Activated effector memory CD4-positive, alpha-beta T cell treated with anti-CD3 and anti-CD28 coated beads, Interleukin-2, amount 50 U/mL, for 16 hours (primary cell): ENCODE measurements around the gene MYO1F.
"Not testable (repeated sequence)": the region's sequence is repeated elsewhere in the genome, so short reads cannot be mapped to it uniquely, and the experiment has no call there.

Source experiments
- DNase-seq: peaks from one replicate; pipeline ENCODE4 v3.0.0-alpha.2; 2020

MYO1F gene

GRCh38 chr19:8596168-8596567, 18.9 kb upstream of the MYO1F start:
- DNase-seq, result no peak

- DNase-seq, result no peak
Measured at GRCh38 chr19:8595651-8596050, 18.4 kb upstream of the MYO1F start.

- no peak for DNase-seq
Measured at GRCh38 chr19:8593931-8594330, 16.7 kb upstream of the MYO1F start.

- DNase-seq, result peak; percentile 95
Measured at GRCh38 chr19:8592231-8593009, 15.2 kb upstream of the MYO1F start.

- DNase-seq, result no peak
Measured at GRCh38 chr19:8589177-8589714, 12.0 kb upstream of the MYO1F start.

GRCh38 chr19:8585894-8586750, 8.9 kb upstream of the MYO1F start:
- DNase-seq, result peak; percentile 90

- DNase-seq, result no peak
Measured at GRCh38 chr19:8584965-8585893, 8.0 kb upstream of the MYO1F start.

GRCh38 chr19:8580710-8581281, 3.6 kb upstream of the MYO1F start:
- DNase-seq, result peak; percentile 94

GRCh38 chr19:8578642-8579265, 1.5 kb upstream of the MYO1F start:
- peak; percentile 94 for DNase-seq

GRCh38 chr19:8577741-8578140, 499 bp upstream of the MYO1F start:
- DNase-seq, result no peak

GRCh38 chr19:8576273-8576993, 809 bp downstream of the MYO1F start:
- peak; percentile 71 for DNase-seq

GRCh38 chr19:8575467-8575997, 1.7 kb downstream of the MYO1F start:
- peak; percentile 80 for DNase-seq

- not testable (repeated sequence) for DNase-seq
Measured at GRCh38 chr19:8574619-8574922, 2.7 kb downstream of the MYO1F start.

GRCh38 chr19:8573316-8573715, 3.9 kb downstream of the MYO1F start:
- no peak for DNase-seq

GRCh38 chr19:8571006-8571411, 6.2 kb downstream of the MYO1F start:
- DNase-seq, result peak; percentile 82

- DNase-seq, result peak; percentile 84
Measured at GRCh38 chr19:8569066-8569771, 8.0 kb downstream of the MYO1F start.

- DNase-seq, result no peak
Measured at GRCh38 chr19:8567522-8568172, 9.6 kb downstream of the MYO1F start.

GRCh38 chr19:8566855-8567254, 10.4 kb downstream of the MYO1F start:
- no peak for DNase-seq

- not testable (repeated sequence) for DNase-seq
Measured at GRCh38 chr19:8564866-8565265, 12.4 kb downstream of the MYO1F start.
